Germinal center (tissue), 1 donor: Measurements from ENCODE around the gene DPP4.
"Not testable (repeated sequence)": the region's sequence is repeated elsewhere in the genome, so short reads cannot be mapped to it uniquely, and the experiment has no call there.

Source experiments
- DNase-seq: peaks from one replicate; pipeline ENCODE4 v3.0.0; 2012; ENCODE audit warnings: mixed read lengths, low spot score

The DPP4 gene

GRCh38 chr2:161988589-161988988 is 85.4 kb downstream of the DPP4 start:
- no peak for DNase-seq

GRCh38 chr2:161987311-161987710 is 86.7 kb downstream of the DPP4 start:
- DNase-seq, result no peak

- no peak for DNase-seq
Observed at GRCh38 chr2:161983866-161984265, 90.1 kb downstream of the DPP4 start.

GRCh38 chr2:161983331-161983651 is 90.7 kb downstream of the DPP4 start:
- DNase-seq, result no peak

- DNase-seq, result no peak
Observed at GRCh38 chr2:161982548-161983330, 91.3 kb downstream of the DPP4 start.

GRCh38 chr2:161981679-161982250 is 92.2 kb downstream of the DPP4 start:
- no peak for DNase-seq

GRCh38 chr2:161980976-161981375 is 93.0 kb downstream of the DPP4 start:
- no peak for DNase-seq

- DNase-seq, result no peak
Observed at GRCh38 chr2:161979490-161979889, 94.5 kb downstream of the DPP4 start.

- not testable (repeated sequence) for DNase-seq
Observed at GRCh38 chr2:161977926-161978325, 96.1 kb downstream of the DPP4 start.

- no peak for DNase-seq
Observed at GRCh38 chr2:161976917-161977316, 97.1 kb downstream of the DPP4 start.

- no peak for DNase-seq
Observed at GRCh38 chr2:161976295-161976694, 97.7 kb downstream of the DPP4 start.

- DNase-seq, result no peak
Observed at GRCh38 chr2:161975813-161976160, 98.2 kb downstream of the DPP4 start.

- DNase-seq, result no peak
Observed at GRCh38 chr2:161975062-161975812, 98.8 kb downstream of the DPP4 start.

GRCh38 chr2:161974461-161974860 is 99.6 kb downstream of the DPP4 start:
- DNase-seq, result no peak

GRCh38 chr2:161972866-161973265 is 101.1 kb downstream of the DPP4 start:
- DNase-seq, result no peak

GRCh38 chr2:161972232-161972631 is 101.8 kb downstream of the DPP4 start:
- DNase-seq, result no peak

GRCh38 chr2:161971551-161971950 is 102.5 kb downstream of the DPP4 start:
- DNase-seq, result no peak

- DNase-seq, result no peak
Observed at GRCh38 chr2:161969159-161969558, 104.9 kb downstream of the DPP4 start.

- DNase-seq, result no peak
Observed at GRCh38 chr2:161965994-161966393, 108.0 kb downstream of the DPP4 start.

GRCh38 chr2:161964160-161964559 is 109.9 kb downstream of the DPP4 start:
- DNase-seq, result no peak

- no peak for DNase-seq
Observed at GRCh38 chr2:161962160-161962559, 111.9 kb downstream of the DPP4 start.

GRCh38 chr2:161961061-161961460 is 113.0 kb downstream of the DPP4 start:
- no peak for DNase-seq

- DNase-seq, result no peak
Observed at GRCh38 chr2:161956738-161957137, 117.3 kb downstream of the DPP4 start.
